VCaP (cell line): Measurements from ENCODE around the gene CABP2.

ENCODE experiments used
- H3K27ac ChIP-seq: fragments of 450-650 bp; 2 replicates; pipeline ENCODE4 v1.5.1; 2017
- CTCF ChIP-seq: fragments of 450-650 bp; conservative IDR thresholded peaks from 2 replicates; pipeline ENCODE4 v1.5.1; 2017; ENCODE audit warnings: mild to moderate bottlenecking, moderate library complexity

Gene CABP2

GRCh38 chr11:67544616-67545242, 21.5 kb upstream of the CABP2 start:
- no peak overlapping the region for H3K27ac ChIP-seq
- no peak for TF ChIP-seq CTCF

GRCh38 chr11:67543585-67543984, 20.3 kb upstream of the CABP2 start:
- TF ChIP-seq CTCF: no peak
- no peak overlapping the region for H3K27ac ChIP-seq

GRCh38 chr11:67542971-67543370, 19.7 kb upstream of the CABP2 start:
- H3K27ac ChIP-seq: no peak overlapping the region
- TF ChIP-seq CTCF: no peak

GRCh38 chr11:67542169-67542568, 18.9 kb upstream of the CABP2 start:
- H3K27ac ChIP-seq: no peak overlapping the region
- TF ChIP-seq CTCF: no peak

- no peak overlapping the region for H3K27ac ChIP-seq
- no peak for TF ChIP-seq CTCF
These were observed 18.0 kb upstream of the CABP2 start for GRCh38 chr11:67541198-67541597.

GRCh38 chr11:67539550-67539949, 16.3 kb upstream of the CABP2 start:
- no peak for TF ChIP-seq CTCF
- no peak overlapping the region for H3K27ac ChIP-seq

GRCh38 chr11:67538823-67539505, 15.7 kb upstream of the CABP2 start:
- no peak for TF ChIP-seq CTCF
- no peak overlapping the region for H3K27ac ChIP-seq
